Lung (tissue), 12 donors: Measurements from ENCODE around the gene HTR6. TPM values are rescaled to one million over a fixed set of nuclear protein-coding genes. Genes with fewer than 3 reads are reported as not detected.

ENCODE experiments used
- ATAC-seq: fragments of 200-7000 bp; cut with Tn5 transposase; one replicate; pipeline ENCODE4 v1.9.1; 2020; ENCODE audit warnings: moderate number of reproducible peaks; ENCODE audit not compliant: insufficient read depth, low FRiP score
- DNase-seq, 3 donors: peaks; one replicate each; pipeline ENCODE4 v3.0.0-alpha.2; 2013 to 2017
- H3K27ac ChIP-seq, 2 donors: one replicate each; pipeline ENCODE4 v1.5.1; 2013; ENCODE audit warnings: mild to moderate bottlenecking in 2 of 2, moderate library complexity in 2 of 2, control low read depth in 1 of 2, inconsistent platforms in 1 of 2, low read depth in 1 of 2, low read length in 1 of 2
- H3K27me3 ChIP-seq, 3 donors: one replicate each; pipeline ENCODE4 v1.5.1; 2013; ENCODE audit warnings: low read length in 2 of 3; ENCODE audit not compliant: control insufficient read depth in 3 of 3, insufficient read depth in 3 of 3
- H3K36me3 ChIP-seq, 4 donors: one replicate each; pipeline ENCODE4 v1.5.1; 2013; ENCODE audit warnings: low read length in 4 of 4, mild to moderate bottlenecking in 1 of 4, moderate library complexity in 1 of 4; ENCODE audit not compliant: control insufficient read depth in 4 of 4, insufficient read depth in 4 of 4
- H3K4me1 ChIP-seq, 5 donors: one replicate each; pipeline ENCODE4 v1.5.1; 2013; ENCODE audit warnings: low read length in 5 of 5, mild to moderate bottlenecking in 2 of 5, moderate library complexity in 1 of 5; ENCODE audit not compliant: control insufficient read depth in 5 of 5, insufficient read depth in 5 of 5
- H3K4me3 ChIP-seq: one replicate; pipeline ENCODE4 v1.5.1; 2013; ENCODE audit warnings: mild to moderate bottlenecking, control low read depth, moderate library complexity
- H3K9ac ChIP-seq, 2 donors: one replicate each; pipeline ENCODE4 v1.5.1; 2013; ENCODE audit warnings: low read length in 2 of 2, control low read depth in 1 of 2; ENCODE audit not compliant: insufficient read depth in 1 of 2
- H3K9me3 ChIP-seq, 4 donors: one replicate each; pipeline ENCODE4 v1.5.1; 2013; ENCODE audit warnings: low read length in 3 of 4, mild to moderate bottlenecking in 1 of 4, moderate library complexity in 1 of 4; ENCODE audit not compliant: control insufficient read depth in 4 of 4, insufficient read depth in 3 of 4
- WGBS, 2 donors: extraction: QIAGEN DNeasy Blood & Tissue Kit; methylation state at CpG; one replicate each; pipeline ENCODE4 v1.1.7; 2013; 5-methylcytosine and 5-hydroxymethylcytosine counted together
- polyA plus RNA-seq, 2 donors: library from polyadenylated mRNA; stranded (reverse); fragments of 200-250 nt; gene quantifications; one replicate each; pipeline ENCODE4 v1.2.1, GENCODE V29; 2013
- total RNA-seq, 2 donors: library from RNA; depleted of rRNA in 1 of 2; stranded (reverse); fragments of >200 nt in 1 of 2; gene quantifications; one replicate each; pipeline ENCODE4 v1.2.1, GENCODE V29; 2014 to 2021
- TF ChIP-seq, protein P1 (sequence below): IDR thresholded peaks from 2 replicates; pipeline ENCODE4 v1.5.1; 2012; ENCODE audit warnings: mild to moderate bottlenecking; ENCODE audit errors: control extremely low read depth, extremely low read depth
- donor health status: control.
- donor health status: control.
- donor health status: Bipolar disorder and iron deficiency.
- donor health status: healthy.
- donor health status: DM: yes; HTN: yes; CAD: no.

The HTR6 gene
- total and polyA plus RNA-seq, 4 donors, result not detected

DNA sequence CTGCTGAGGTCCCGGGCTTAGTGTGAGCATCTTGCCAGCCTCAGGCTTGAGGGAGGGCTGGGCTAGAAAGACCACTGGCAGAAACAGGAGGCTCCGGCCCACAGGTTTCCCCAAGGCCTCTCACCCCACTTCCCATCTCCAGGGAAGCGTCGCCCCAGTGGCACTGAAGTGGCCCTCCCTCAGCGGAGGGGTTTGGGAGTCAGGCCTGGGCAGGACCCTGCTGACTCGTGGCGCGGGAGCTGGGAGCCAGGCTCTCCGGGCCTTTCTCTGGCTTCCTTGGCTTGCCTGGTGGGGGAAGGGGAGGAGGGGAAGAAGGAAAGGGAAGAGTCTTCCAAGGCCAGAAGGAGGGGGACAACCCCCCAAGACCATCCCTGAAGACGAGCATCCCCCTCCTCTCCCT, 7.2 kb upstream of the HTR6 start:
- Histone ChIP-seq H3K9ac (no peak overlapping the region), H3K4me1 (peaks cover 0 to 4% (median 0%) of the 10 kb centered on the region in 5 donors), H3K9me3 (no peaks in the 10 kb centered on the region), H3K4me3 (no peak overlapping the region), H3K27me3 (peaks cover 0 to 3% (median 2%) of the 10 kb centered on the region in 3 donors), H3K36me3 (peaks cover 0 to 10% (median 2%) of the 10 kb centered on the region in 4 donors), H3K27ac (no peak overlapping the region)
- ATAC-seq (no peak), DNase-seq (no peak)
- TF ChIP-seq, protein P1, sequence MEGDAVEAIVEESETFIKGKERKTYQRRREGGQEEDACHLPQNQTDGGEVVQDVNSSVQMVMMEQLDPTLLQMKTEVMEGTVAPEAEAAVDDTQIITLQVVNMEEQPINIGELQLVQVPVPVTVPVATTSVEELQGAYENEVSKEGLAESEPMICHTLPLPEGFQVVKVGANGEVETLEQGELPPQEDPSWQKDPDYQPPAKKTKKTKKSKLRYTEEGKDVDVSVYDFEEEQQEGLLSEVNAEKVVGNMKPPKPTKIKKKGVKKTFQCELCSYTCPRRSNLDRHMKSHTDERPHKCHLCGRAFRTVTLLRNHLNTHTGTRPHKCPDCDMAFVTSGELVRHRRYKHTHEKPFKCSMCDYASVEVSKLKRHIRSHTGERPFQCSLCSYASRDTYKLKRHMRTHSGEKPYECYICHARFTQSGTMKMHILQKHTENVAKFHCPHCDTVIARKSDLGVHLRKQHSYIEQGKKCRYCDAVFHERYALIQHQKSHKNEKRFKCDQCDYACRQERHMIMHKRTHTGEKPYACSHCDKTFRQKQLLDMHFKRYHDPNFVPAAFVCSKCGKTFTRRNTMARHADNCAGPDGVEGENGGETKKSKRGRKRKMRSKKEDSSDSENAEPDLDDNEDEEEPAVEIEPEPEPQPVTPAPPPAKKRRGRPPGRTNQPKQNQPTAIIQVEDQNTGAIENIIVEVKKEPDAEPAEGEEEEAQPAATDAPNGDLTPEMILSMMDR, result no peak
- 88 to 96% methylated on average over 10 of the region's 10 CpGs for WGBS, 2 donors

GRCh38 chr1:19658186-19658585, 6.5 kb upstream of the HTR6 start:
- Histone ChIP-seq H3K4me1 (peaks cover 0 to 4% (median 0%) of the 10 kb centered on the region in 5 donors), H3K4me3 (no peak overlapping the region), H3K9ac (no peak overlapping the region), H3K27ac (no peak overlapping the region), H3K9me3 (no peaks in the 10 kb centered on the region), H3K36me3 (peaks cover 0 to 10% (median 2%) of the 10 kb centered on the region in 4 donors), H3K27me3 (peaks cover 0 to 8% (median 7%) of the 10 kb centered on the region in 3 donors)
- TF ChIP-seq, protein P1, result no peak
- 90 to 91% methylated on average over 13 of the region's 13 CpGs for WGBS, 2 donors
- DNase-seq (no peak), ATAC-seq (no peak)

GRCh38 chr1:19661721-19662228, 2.9 kb upstream of the HTR6 start:
- TF ChIP-seq, protein P1, result peak; percentile 43
- 12 to 17% methylated on average over 9 of the region's 9 CpGs for WGBS, 2 donors
- Histone ChIP-seq H3K27me3 (peaks cover 6 to 35% (median 20%) of the 10 kb centered on the region in 3 donors), H3K36me3 (no peaks in the 10 kb centered on the region), H3K4me1 (peaks cover 0 to 4% (median 0%) of the 10 kb centered on the region in 5 donors), H3K9ac (no peak overlapping the region), H3K27ac (no peak overlapping the region), H3K4me3 (no peak overlapping the region), H3K9me3 (peaks cover 0 to 5% (median 0%) of the 10 kb centered on the region in 4 donors)
- ATAC-seq, result no peak
- peak in 2 of 3 donors; percentile 62 to 74 for DNase-seq

GRCh38 chr1:19662313-19662712, 2.4 kb upstream of the HTR6 start:
- Histone ChIP-seq H3K27ac (no peak overlapping the region), H3K27me3 (peaks cover 6 to 40% (median 23%) of the 10 kb centered on the region in 3 donors), H3K36me3 (no peaks in the 10 kb centered on the region), H3K9ac (no peak overlapping the region), H3K4me3 (no peak overlapping the region), H3K4me1 (peaks cover 0 to 4% (median 0%) of the 10 kb centered on the region in 5 donors), H3K9me3 (peaks cover 0 to 5% (median 0%) of the 10 kb centered on the region in 4 donors)
- TF ChIP-seq, protein P1, result no peak
- no peak for ATAC-seq
- 68 to 79% methylated on average over 3 of the region's 3 CpGs for WGBS, 2 donors
- DNase-seq, result no peak
